Smooth muscle cell (in vitro differentiated cells): ENCODE measurements around the gene SPTBN4. TPM values are rescaled to one million over a fixed set of nuclear protein-coding genes. Genes with fewer than 3 reads are reported as not detected.
"Not testable (repeated sequence)": the region's sequence is repeated elsewhere in the genome, so short reads cannot be mapped to it uniquely, and the experiment has no call there.

Experiments used
- DNase-seq: peaks from one replicate; lab custom pipeline; 2025; ENCODE audit not compliant: unreplicated experiment; lab: John Stamatoyannopoulos, UW
- H2AFZ ChIP-seq: fragments of 200-600 bp; sonication (generic); 2 replicates; pipeline ENCODE4 v1.6.0; 2016; ENCODE audit warnings: antibody characterized with exemption, low read depth, mild to moderate bottlenecking
- H3F3A ChIP-seq: fragments of 200-600 bp; sonication (generic); 2 replicates; pipeline ENCODE4 v1.6.0; 2017; ENCODE audit warnings: antibody characterized with exemption, low read depth
- H3K27ac ChIP-seq: fragments of 200-600 bp; sonication (generic); 2 replicates; pipeline ENCODE4 v1.5.1; 2016; ENCODE audit warnings: low read depth, mild to moderate bottlenecking
- H3K27me3 ChIP-seq: fragments of 200-600 bp; sonication (generic); 2 replicates; pipeline ENCODE4 v1.6.1; 2016; ENCODE audit warnings: low read depth, mild to moderate bottlenecking
- H3K36me3 ChIP-seq: fragments of 200-600 bp; sonication (generic); 2 replicates; pipeline ENCODE4 v1.5.1; 2016; ENCODE audit warnings: low read depth
- H3K4me1 ChIP-seq: fragments of 200-600 bp; sonication (generic); 2 replicates; pipeline ENCODE4 v1.5.1; 2016; ENCODE audit warnings: low read depth
- H3K4me2 ChIP-seq: fragments of 200-600 bp; sonication (generic); 2 replicates; pipeline ENCODE4 v1.6.0; 2016; ENCODE audit warnings: mild to moderate bottlenecking
- H3K4me3 ChIP-seq: fragments of 200-600 bp; sonication (generic); 2 replicates; pipeline ENCODE4 v1.5.1; 2016; ENCODE audit warnings: mild to moderate bottlenecking
- H3K79me2 ChIP-seq: fragments of 200-600 bp; sonication (generic); 2 replicates; pipeline ENCODE4 v1.6.0; 2016; ENCODE audit warnings: low read depth, mild to moderate bottlenecking
- H3K9ac ChIP-seq: fragments of 200-600 bp; sonication (generic); 2 replicates; pipeline ENCODE4 v1.6.0; 2016; ENCODE audit warnings: low read depth
- H3K9me3 ChIP-seq: fragments of 200-600 bp; sonication (generic); replicated peaks from 2 replicates; pipeline ENCODE4 v1.5.1; 2016; ENCODE audit warnings: low read depth
- H4K20me1 ChIP-seq: fragments of 200-600 bp; sonication (generic); 2 replicates; pipeline ENCODE4 v1.6.0; 2016; ENCODE audit warnings: low read depth
- CTCF ChIP-seq: fragments of 200-600 bp; sonication (generic); IDR thresholded peaks from 2 replicates; pipeline ENCODE4 v1.5.1; 2017; ENCODE audit warnings: borderline replicate concordance, mild to moderate bottlenecking, antibody characterized with exemption; ENCODE audit not compliant: insufficient read depth, poor library complexity, severe bottlenecking
- WGBS: methylation state at CpG from one replicate; pipeline ENCODE4 v1.1.7; 2016; ENCODE audit warnings: low lambda C conversion rate; 5-methylcytosine and 5-hydroxymethylcytosine counted together
- polyA plus RNA-seq: library from polyadenylated mRNA; unstranded; fragments of >200 nt; fragmentation: Nextera tagmentation; extraction: Ambion mirVana; gene quantifications from 2 replicates; pipeline ENCODE4 v1.2.1, GENCODE V29; 2016
- total RNA-seq: library from RNA; depleted of rRNA; stranded (reverse); fragments of >200 nt; gene quantifications from 2 replicates; pipeline ENCODE4 v1.2.3, GENCODE V29; 2014

SPTBN4 gene
- total and polyA plus RNA-seq, 2 experiments from 2014 or later, result 1.0 to 1.2 TPM

DNA sequence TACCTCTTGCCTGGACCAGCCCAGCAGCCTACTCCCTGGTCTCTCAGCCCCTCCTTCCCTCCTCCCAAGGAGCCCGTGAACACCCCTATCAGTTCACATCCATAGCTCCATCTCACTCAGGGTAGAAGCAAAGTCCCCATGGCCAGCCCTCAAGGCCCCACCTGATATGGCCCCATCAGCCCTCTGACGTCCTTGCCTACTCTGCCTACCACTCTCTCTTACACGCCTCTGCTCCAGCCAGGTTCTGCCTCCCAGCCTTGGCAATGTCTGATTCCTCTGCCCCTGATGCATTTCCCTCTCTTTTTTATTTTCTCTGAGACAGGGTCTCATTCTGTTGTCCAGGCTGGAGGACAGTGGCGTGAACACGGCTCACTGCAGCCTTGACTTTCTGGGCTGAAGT, 14.8 kb upstream of the SPTBN4 start:
- H3K9me3 ChIP-seq, result no peaks in the 10 kb centered on the region
- H3K4me3 ChIP-seq, result no peak overlapping the region
- H3K9ac ChIP-seq, result no peak overlapping the region
- H3K4me2 ChIP-seq, result no peak overlapping the region
- H4K20me1 ChIP-seq, result no peaks in the 10 kb centered on the region
- no peaks in the 10 kb centered on the region for H3K27me3 ChIP-seq
- 84% methylated on average over 5 of the region's 5 CpGs for WGBS
- no peak overlapping the region for H2AFZ ChIP-seq
- no peak for TF ChIP-seq CTCF
- no peaks in the 10 kb centered on the region for H3K4me1 ChIP-seq
- no peak for DNase-seq
- H3F3A ChIP-seq, result no peaks in the 10 kb centered on the region
- H3K36me3 ChIP-seq, result no peaks in the 10 kb centered on the region
- no peaks in the 10 kb centered on the region for H3K79me2 ChIP-seq
- H3K27ac ChIP-seq, result no peak overlapping the region

- no peak overlapping the region for H3K9ac ChIP-seq
- H3K4me1 ChIP-seq, result no peaks in the 10 kb centered on the region
- TF ChIP-seq CTCF, result no peak
- H3K79me2 ChIP-seq, result no peaks in the 10 kb centered on the region
- no peaks in the 10 kb centered on the region for H3K36me3 ChIP-seq
- H3K4me2 ChIP-seq, result no peak overlapping the region
- no peak overlapping the region for H3K4me3 ChIP-seq
- no peak for DNase-seq
- WGBS, result 93% methylated on average over 5 of the region's 5 CpGs
- H3K27ac ChIP-seq, result no peak overlapping the region
- no peak overlapping the region for H2AFZ ChIP-seq
- H3K27me3 ChIP-seq, result no peaks in the 10 kb centered on the region
- no peaks in the 10 kb centered on the region for H4K20me1 ChIP-seq
- H3F3A ChIP-seq, result no peaks in the 10 kb centered on the region
- H3K9me3 ChIP-seq, result no peaks in the 10 kb centered on the region
Measured at GRCh38 chr19:40453151-40453735, 13.6 kb upstream of the SPTBN4 start.

DNA sequence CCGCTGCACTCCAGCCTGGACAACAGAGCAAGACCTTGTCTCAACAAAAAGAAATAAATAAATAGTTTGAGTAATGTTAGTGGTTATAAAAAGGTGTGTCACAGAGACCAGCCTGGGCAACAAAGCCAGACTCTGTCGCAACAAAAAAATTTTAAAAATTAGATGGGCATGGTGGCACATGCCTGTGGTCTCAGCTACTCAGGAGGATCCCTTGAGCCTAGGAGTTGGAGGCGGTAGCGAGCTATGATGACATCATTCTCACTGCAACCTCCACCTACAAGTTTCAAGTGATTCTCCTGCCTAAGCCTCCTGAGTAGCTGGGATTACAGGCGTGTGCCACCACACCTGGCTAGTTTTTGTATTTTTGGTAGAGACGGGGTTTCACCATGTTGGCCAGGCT, 12.9 kb upstream of the SPTBN4 start:
- WGBS, result 89% methylated on average over 6 of the region's 6 CpGs
- not testable (repeated sequence) for H3K4me1 ChIP-seq, H3K9me3 ChIP-seq, H3K36me3 ChIP-seq, H3K4me2 ChIP-seq, H2AFZ ChIP-seq, H3K79me2 ChIP-seq, H3K4me3 ChIP-seq, H4K20me1 ChIP-seq, H3K27me3 ChIP-seq, H3K27ac ChIP-seq, H3K9ac ChIP-seq, H3F3A ChIP-seq, DNase-seq

GRCh38 chr19:40457048-40457447, 9.8 kb upstream of the SPTBN4 start:
- no peaks in the 10 kb centered on the region for H3K27me3 ChIP-seq
- H3K4me3 ChIP-seq, result no peak overlapping the region
- H3F3A ChIP-seq, result no peaks in the 10 kb centered on the region
- H3K27ac ChIP-seq, result no peak overlapping the region
- H3K79me2 ChIP-seq, result no peaks in the 10 kb centered on the region
- H3K9me3 ChIP-seq, result no peaks in the 10 kb centered on the region
- H2AFZ ChIP-seq, result no peak overlapping the region
- DNase-seq, result no peak
- no peak overlapping the region for H3K9ac ChIP-seq
- no peak overlapping the region for H3K4me2 ChIP-seq
- no peaks in the 10 kb centered on the region for H3K36me3 ChIP-seq
- no peaks in the 10 kb centered on the region for H3K4me1 ChIP-seq
- WGBS, result 100% methylated on average over 5 of the region's 5 CpGs
- no peak for TF ChIP-seq CTCF
- H4K20me1 ChIP-seq, result no peaks in the 10 kb centered on the region
